DND-41 (cell line): ENCODE measurements around the gene TTLL6.

Experiments
- ATAC-seq: fragments of 200-7000 bp; cut with Tn5 transposase; 3 replicates; pipeline ENCODE4 v1.9.1; 2021; ENCODE audit warnings: low read depth; ENCODE audit not compliant: insufficient read depth
- DNase-seq: peaks from one replicate; pipeline ENCODE4 v3.0.0-alpha.2; 2020
- H2AFZ ChIP-seq: 2 replicates; pipeline ENCODE4 v1.6.0; 2012; ENCODE audit warnings: low read depth, low read length
- H3K27ac ChIP-seq: 2 replicates; pipeline ENCODE4 v1.5.1; 2012; ENCODE audit warnings: low read length, inconsistent platforms
- H3K27me3 ChIP-seq: fragments of 200-600 bp; sonication (generic); 2 replicates; pipeline ENCODE4 v1.6.0; 2012; ENCODE audit warnings: low read length, mild to moderate bottlenecking, inconsistent platforms; ENCODE audit not compliant: insufficient read depth, poor library complexity
- H3K36me3 ChIP-seq: 2 replicates; pipeline ENCODE4 v1.5.1; 2012; ENCODE audit warnings: low read length, inconsistent platforms; ENCODE audit not compliant: insufficient read depth
- H3K4me1 ChIP-seq: 2 replicates; pipeline ENCODE4 v1.5.1; 2012; ENCODE audit warnings: mild to moderate bottlenecking, low read length; ENCODE audit not compliant: insufficient read depth
- H3K4me2 ChIP-seq: 2 replicates; pipeline ENCODE4 v1.6.0; 2012; ENCODE audit warnings: mild to moderate bottlenecking, moderate library complexity, low read length, inconsistent platforms; ENCODE audit not compliant: insufficient read depth
- H3K4me3 ChIP-seq, 2 experiments: fragments of 200-600 bp in 1 of 2; shearing (Covaris generic) in 1 of 2; 2 replicates each; pipeline ENCODE4 v1.5.1; 2012 to 2016; ENCODE audit warnings: inconsistent platforms in 2 of 2, low read length in 2 of 2, mild to moderate bottlenecking in 2 of 2, low read depth in 1 of 2, moderate library complexity in 1 of 2
- H3K79me2 ChIP-seq: 2 replicates; pipeline ENCODE4 v1.6.0; 2012; ENCODE audit warnings: low read length, inconsistent platforms; ENCODE audit not compliant: insufficient read depth
- H3K9ac ChIP-seq: 2 replicates; pipeline ENCODE4 v1.6.0; 2012; ENCODE audit warnings: low read depth, mild to moderate bottlenecking, inconsistent platforms, low read length, moderate library complexity
- H3K9me3 ChIP-seq: 2 replicates; pipeline ENCODE4 v1.5.1; 2012; ENCODE audit warnings: low read length, moderate library complexity, mild to moderate bottlenecking, inconsistent platforms; ENCODE audit not compliant: insufficient read depth, severe bottlenecking
- H4K20me1 ChIP-seq: 2 replicates; pipeline ENCODE4 v1.6.0; 2012; ENCODE audit warnings: low read length; ENCODE audit not compliant: insufficient read depth
- CTCF ChIP-seq: IDR thresholded peaks from 2 replicates; pipeline ENCODE4 v1.5.1; 2012; ENCODE audit warnings: borderline replicate concordance, low read length, moderate library complexity, mild to moderate bottlenecking; ENCODE audit not compliant: poor library complexity, severe bottlenecking; ENCODE audit errors: extremely low read depth
- EZH2 ChIP-seq: IDR thresholded peaks from 3 replicates; pipeline ENCODE4 v1.6.1; 2012; ENCODE audit warnings: borderline replicate concordance, low read depth, mild to moderate bottlenecking, moderate library complexity, low read length, inconsistent platforms; ENCODE audit not compliant: severe bottlenecking

Gene TTLL6

DNA sequence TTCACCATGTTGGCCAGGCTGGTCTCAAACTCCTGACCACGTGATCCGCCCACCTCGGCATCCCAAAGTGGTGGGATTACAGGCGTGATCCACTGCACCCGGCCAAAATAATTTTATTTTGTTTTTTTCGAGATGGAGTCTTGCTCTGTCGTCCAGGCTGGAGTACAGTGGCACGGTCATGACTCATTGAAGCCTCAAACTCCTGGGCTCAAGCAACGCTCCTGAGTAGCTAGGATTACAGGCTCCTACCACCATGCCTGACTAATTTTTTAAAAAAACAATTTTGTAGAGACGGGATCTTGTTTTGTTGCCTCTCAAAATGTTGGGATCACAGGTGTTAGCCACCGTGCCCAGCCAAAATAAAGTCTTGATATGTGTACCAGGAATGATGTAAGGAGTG is 2.4 kb upstream of the TTLL6 start:
- no peak overlapping the region for H3K4me2 ChIP-seq
- ATAC-seq (no peak), DNase-seq (no peak)
- peaks cover 19% of the 10 kb centered on the region for H3K4me1 ChIP-seq
- no peak for TF ChIP-seq EZH2
- no peak for TF ChIP-seq CTCF
- no peak overlapping the region for H3K27ac ChIP-seq
- peaks cover 2% of the 10 kb centered on the region; the same call in 1 of the 2 replicates for H4K20me1 ChIP-seq
- peaks cover 12% of the 10 kb centered on the region for H3K27me3 ChIP-seq
- no peaks in the 10 kb centered on the region for H3K9me3 ChIP-seq
- H3K79me2 ChIP-seq = no peaks in the 10 kb centered on the region
- no peaks in the 10 kb centered on the region for H3K36me3 ChIP-seq
- no peak overlapping the region for H2AFZ ChIP-seq
- no peak overlapping the region for H3K9ac ChIP-seq
- no peak overlapping the region for H3K4me3 ChIP-seq

DNA sequence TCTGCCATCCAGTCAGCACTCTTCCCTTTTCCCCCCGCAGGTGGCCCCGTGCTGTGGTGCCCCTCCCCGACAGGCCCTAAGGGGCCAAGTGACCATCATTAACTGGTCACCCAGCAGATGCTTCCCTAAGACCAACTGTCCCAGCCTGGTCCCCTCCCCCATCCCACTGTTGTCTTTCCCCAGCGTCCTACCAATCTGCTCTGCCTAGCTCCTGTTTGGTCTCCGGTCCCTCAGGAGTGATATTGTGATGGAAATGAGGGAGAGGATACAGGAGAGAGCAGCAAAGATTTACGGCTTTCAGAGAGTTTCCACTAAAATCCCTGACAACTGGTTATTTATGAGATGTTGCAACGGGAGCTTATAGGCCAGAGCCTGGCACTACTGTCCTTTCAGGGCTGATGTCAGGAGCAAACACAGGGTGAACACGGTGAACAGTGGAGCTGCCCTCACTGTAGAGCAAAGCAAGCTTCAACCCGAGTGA is 1.4 kb upstream of the TTLL6 start:
- H3K9me3 ChIP-seq = no peaks in the 10 kb centered on the region
- TF ChIP-seq CTCF (no peak), EZH2 (no peak)
- peaks cover 20% of the 10 kb centered on the region for H3K4me1 ChIP-seq
- H2AFZ ChIP-seq = no peak overlapping the region
- DNase-seq (no peak), ATAC-seq (no peak)
- H3K27me3 ChIP-seq = peaks cover 12% of the 10 kb centered on the region
- peaks cover 2% of the 10 kb centered on the region; the same call in 1 of the 2 replicates for H4K20me1 ChIP-seq
- no peak overlapping the region for H3K4me3 ChIP-seq
- no peaks in the 10 kb centered on the region for H3K36me3 ChIP-seq
- H3K79me2 ChIP-seq = no peaks in the 10 kb centered on the region
- no peak overlapping the region for H3K9ac ChIP-seq
- no peak overlapping the region for H3K4me2 ChIP-seq
- H3K27ac ChIP-seq = no peak overlapping the region

DNA sequence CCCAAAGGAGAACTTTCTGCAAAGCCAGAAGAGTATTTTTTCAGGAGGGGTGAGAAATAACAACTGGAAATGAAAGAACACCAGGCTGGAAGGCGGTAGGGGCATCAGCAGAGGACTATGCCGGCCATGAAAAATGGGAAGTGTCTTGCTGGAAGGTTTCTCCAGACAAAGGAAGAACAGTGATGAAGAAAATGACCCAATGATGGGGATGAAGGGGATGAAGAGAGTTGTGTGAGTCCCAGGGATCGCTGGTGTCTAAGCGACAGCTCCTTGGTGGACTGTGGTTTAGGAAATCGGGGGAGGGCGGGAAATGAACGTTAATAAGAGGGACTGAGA is 623 bp downstream of the TTLL6 start:
- Histone ChIP-seq H2AFZ (peak overlapping the region; percentile 64), H3K9ac (peak overlapping the region; percentile 25; the same call in 1 of the 2 replicates), H3K9me3 (no peaks in the 10 kb centered on the region)

More for the DNA sequence above, 623 bp downstream of the TTLL6 start:
- Histone ChIP-seq H3K4me2 (peak overlapping the region; percentile 77), H3K79me2 (no peaks in the 10 kb centered on the region), H4K20me1 (peaks cover 2% of the 10 kb centered on the region; the same call in 1 of the 2 replicates), H3K4me3 (peak overlapping the region in 1 of 2 experiments; percentile 57; a peak in 3 of 4 replicates), H3K27me3 (peaks cover 15% of the 10 kb centered on the region), H3K4me1 (peaks cover 20% of the 10 kb centered on the region), H3K36me3 (no peaks in the 10 kb centered on the region), H3K27ac (no peak overlapping the region)
- ATAC-seq (no peak), DNase-seq (no peak)
- TF ChIP-seq EZH2 (no peak), CTCF (no peak)
